ENCODE results near the gene YDJC. TPM values are rescaled to one million over a fixed set of nuclear protein-coding genes. Genes with fewer than 3 reads are reported as not detected.

The YDJC gene
- total RNA-seq: 10.1 and 10.2 TPM in 2 replicates

DNA sequence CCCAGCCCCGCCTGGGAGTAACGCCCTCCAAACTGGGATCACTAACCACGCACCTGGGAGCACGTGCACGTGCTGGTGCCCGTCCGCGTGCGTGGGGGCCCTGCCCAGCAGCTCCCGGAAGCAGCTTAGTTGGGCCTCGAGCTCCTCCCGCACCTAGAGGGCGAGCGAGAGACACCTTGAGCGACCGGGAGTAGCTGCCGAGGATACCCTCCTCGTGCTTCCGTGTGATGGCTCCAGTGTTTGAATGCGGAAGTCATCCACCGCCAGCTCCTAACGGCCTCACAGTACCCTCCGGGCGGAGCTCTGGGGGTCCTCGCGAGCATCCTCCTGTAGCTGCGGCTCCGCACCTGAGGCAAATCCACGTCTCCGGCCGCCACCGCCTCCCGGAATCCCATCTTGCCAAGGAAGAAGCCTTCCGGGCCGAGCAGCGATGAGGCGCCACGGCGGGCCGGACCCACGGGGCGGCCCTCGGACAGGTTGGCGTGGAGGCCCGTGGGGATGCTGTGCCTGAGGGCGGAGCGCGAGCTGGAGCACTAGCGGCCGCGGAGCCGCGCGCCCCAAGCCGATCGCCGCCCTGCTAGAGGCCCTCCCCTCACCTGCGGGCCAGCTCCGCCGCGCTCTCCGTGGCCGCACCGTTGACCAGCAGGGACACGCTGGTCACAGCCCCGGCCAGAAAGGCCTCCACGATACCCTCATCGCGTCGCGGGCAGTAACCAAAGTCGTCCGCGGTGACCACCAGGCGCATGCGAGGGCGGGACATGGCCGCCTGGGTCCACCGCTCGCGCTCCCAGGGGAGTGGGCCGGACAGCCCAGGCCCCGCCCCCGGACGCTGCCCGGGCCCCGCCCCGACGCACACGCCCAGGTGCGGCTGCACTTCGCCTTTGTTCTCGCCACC is at the start of gene YDJC:
Gene YDJC, minus strand, starts transcription at position 768 of the 895 bp plus-strand sequence. Its CDS starts 8 bp downstream, at position 760.

GRCh38 chr22:21641789-21642583 is 12.2 kb upstream of the YDJC start, which contains the start of gene SDF2L1:
Gene SDF2L1 (plus strand): TSS chr22:21642302. CDS start chr22:21642337, 35 bp downstream.

DNA sequence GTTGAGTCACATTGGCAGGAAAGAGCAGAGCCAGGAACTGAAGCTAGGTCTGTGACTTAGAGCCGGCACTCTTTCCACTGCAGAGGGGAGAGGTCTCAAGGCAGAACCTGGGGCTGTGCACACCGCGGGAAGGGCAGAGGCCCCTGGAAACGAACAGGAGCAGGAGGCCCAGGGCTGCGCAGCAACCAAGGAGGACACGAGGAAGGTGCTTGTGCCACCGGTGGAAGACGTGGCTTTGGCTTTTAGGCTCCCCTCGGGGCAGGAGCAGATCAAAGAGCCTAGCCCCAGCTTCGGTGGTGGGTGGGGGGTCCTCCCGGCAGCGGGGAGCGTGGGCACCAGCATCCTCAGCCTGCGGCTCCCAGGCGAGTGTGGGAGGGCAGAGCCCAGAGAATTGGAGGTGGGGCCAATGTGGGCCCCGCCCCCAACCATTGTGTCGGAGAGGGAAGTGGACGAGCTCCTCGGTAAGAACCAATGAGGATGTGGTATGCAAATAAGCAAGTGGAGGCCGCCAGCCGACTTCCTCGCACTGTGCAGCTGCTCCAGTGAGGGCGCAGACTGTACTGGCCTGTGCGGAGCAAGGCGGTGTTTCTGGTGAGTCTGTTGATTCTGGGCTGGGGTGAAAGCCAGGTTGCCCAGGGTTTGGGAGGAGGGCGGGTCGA is 2.5 kb upstream of the YDJC start, which contains the start of gene CCDC116:
Gene CCDC116, plus strand, starts transcription at position 524 of the 659 bp plus-strand sequence. CDS start 422 bp downstream, outside the sequence.

Other genes with a start within 250 kb of the YDJC start
- under 0.01 TPM in 1 of 2 replicates, not detected in the other for gene RIMBP3B, start 246.3 kb downstream of the YDJC start, total RNA-seq
- 2.4 and 2.8 TPM in 2 replicates for gene HIC2, start 212.7 kb downstream of the YDJC start, total RNA-seq
- gene TMEM191C, start 162.6 kb downstream of the YDJC start, total RNA-seq: 0.17 and 0.22 TPM in 2 replicates
- 0.11 and 0.17 TPM in 2 replicates for gene RIMBP3C, start 78.6 kb downstream of the YDJC start, total RNA-seq
- gene UBE2L3, start 62.3 kb downstream of the YDJC start, total RNA-seq: 20.9 and 22.2 TPM in 2 replicates
- under 0.01 TPM in 1 of 2 replicates, not detected in the other for gene CCDC116, start 2.7 kb upstream of the YDJC start, total RNA-seq
- gene SDF2L1, start 12.3 kb upstream of the YDJC start, total RNA-seq: 35.9 and 50.3 TPM in 2 replicates
- 16.1 and 17.7 TPM in 2 replicates for gene PPIL2, start 36.0 kb upstream of the YDJC start, total RNA-seq
- gene YPEL1, start 105.8 kb upstream of the YDJC start, total RNA-seq: 4.0 TPM in 2 replicates
- gene MAPK1, start 237.6 kb upstream of the YDJC start, total RNA-seq: 45.7 and 54.9 TPM in 2 replicates

Measured in dermis lymphatic vessel endothelial cell (primary cell).